Hepatic stellate cell (primary cell): ENCODE results near the gene TTC7B.

ENCODE experiments used
- DNase-seq: peaks from one replicate; pipeline ENCODE4 v3.0.0; 2011; ENCODE audit warnings: low spot score

TTC7B gene

DNA sequence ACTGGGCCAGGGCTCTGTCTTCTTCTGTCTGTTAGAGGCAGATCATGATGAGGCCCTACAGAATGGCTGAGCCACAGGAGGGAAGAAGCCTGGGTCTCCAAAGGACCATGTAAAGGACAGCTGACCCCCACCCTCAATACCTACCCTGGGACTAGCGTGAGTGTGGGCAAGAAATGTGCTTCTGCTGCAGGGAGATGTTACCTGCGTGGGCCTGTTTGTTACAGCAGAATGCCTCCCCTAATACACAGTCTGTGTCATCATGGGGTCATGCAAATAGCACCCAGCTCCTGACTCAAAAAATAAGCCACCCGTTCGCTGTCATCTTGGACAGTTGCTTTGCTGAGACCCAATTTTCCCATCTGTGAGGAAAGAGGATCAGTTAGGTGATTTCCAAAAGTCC lies 328.8 kb downstream of the TTC7B start:
- DNase-seq, result no peak

- no peak for DNase-seq
Observed at GRCh38 chr14:90487031-90487430, 329.2 kb downstream of the TTC7B start.

DNA sequence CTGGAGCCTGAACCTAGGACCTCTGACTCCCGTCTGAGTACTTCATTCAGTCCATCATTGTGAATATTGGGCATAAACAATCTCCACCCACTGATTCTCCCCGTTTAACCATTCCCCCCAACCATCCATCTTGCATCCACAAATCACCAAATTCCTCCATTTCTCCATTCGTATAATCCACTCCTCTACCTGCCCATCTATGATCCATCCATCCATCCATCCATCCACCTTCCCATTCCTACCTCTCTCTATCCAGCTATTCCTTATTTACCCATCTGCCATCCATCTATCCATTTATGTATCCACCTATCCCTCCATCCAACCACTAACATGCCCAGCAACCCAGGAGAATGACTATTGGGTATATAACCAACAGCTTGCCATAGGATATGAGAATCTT lies 331.9 kb downstream of the TTC7B start:
- no peak for DNase-seq

DNA sequence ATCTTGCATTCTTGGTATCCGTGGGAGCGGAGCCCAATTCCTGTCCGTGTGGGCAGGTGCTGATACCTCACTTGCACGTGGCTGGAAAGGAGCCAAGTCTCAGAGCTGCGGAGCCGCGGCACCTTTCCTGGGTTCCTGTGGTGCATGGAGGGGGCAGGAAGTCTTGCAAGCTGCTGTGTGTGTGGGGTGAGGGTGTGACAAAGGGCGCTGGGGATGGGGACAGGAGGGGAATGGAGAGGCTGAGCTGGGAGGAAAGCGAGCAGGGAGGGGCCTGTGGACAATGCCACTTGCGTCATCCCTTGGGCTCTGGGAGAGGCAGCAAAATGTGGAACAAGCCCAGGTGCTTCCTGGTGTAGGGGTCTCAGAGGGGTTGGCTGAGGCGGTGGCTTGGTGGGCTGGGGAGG lies 332.7 kb downstream of the TTC7B start:
- DNase-seq, result no peak

GRCh38 chr14:90483117-90483516 lies 333.1 kb downstream of the TTC7B start:
- DNase-seq, result no peak

- no peak for DNase-seq
Observed at GRCh38 chr14:90475298-90475697, 340.9 kb downstream of the TTC7B start.
